ENCODE results near the gene DECR2. TPM values are rescaled to one million over a fixed set of nuclear protein-coding genes. Genes with fewer than 3 reads are reported as not detected.

Gene DECR2
- total RNA-seq, 4 donors from 2014 or later: 10.6 to 106 (median 31.9) TPM

Small RNAs within 50 kb of the gene (small RNA-seq; reads per million reads assigned to genes)
- not detected for gene RF00019

Other genes with a start within 250 kb of the DECR2 start
- gene HBZ, start 249.2 kb upstream of the DECR2 start, total RNA-seq: under 1 TPM in 1 of 4 donors, not detected in 3; 0.76 TPM
- 1 to 10 TPM in 1 of 4 donors, not detected in 3; 1.4 TPM for gene HBM, start 235.9 kb upstream of the DECR2 start, total RNA-seq
- 100 to 1,000 TPM in 3 of 4 donors, 10 to 100 TPM in 1; 52.8 to 638 (median 317) TPM for gene HBA2, start 229.0 kb upstream of the DECR2 start, total RNA-seq
- gene HBA1, start 225.2 kb upstream of the DECR2 start, total RNA-seq: 100 to 1,000 TPM in 3 of 4 donors, 10 to 100 TPM in 1; 42.0 to 398 (median 263) TPM
- gene HBQ1, start 221.4 kb upstream of the DECR2 start, total RNA-seq: 1 to 10 TPM in 1 of 4 donors, not detected in 3; 4.1 TPM
- gene LUC7L, start 172.4 kb upstream of the DECR2 start, total RNA-seq: 100 to 1,000 TPM in 2 of 4 donors, 10 to 100 TPM in 2; 47.6 to 118 (median 93.9) TPM
- gene FAM234A, start 167.1 kb upstream of the DECR2 start, total RNA-seq: 10 to 100 TPM in 2 of 4 donors, 1 to 10 TPM in 2; 5.6 to 65.5 (median 30.1) TPM
- 1 to 10 TPM in 3 of 4 donors, not detected in 1; 1.1 to 2.4 (median 2.3) TPM for gene RGS11, start 125.9 kb upstream of the DECR2 start, total RNA-seq
- gene ARHGDIG, start 121.3 kb upstream of the DECR2 start, total RNA-seq: 1 to 10 TPM in 1 of 4 donors, not detected in 3; 2.1 TPM
- under 1 TPM in 1 of 4 donors, not detected in 3; 0.97 TPM for gene PDIA2, start 118.7 kb upstream of the DECR2 start, total RNA-seq
- 10 to 100 TPM in 3 of 4 donors, 1 to 10 TPM in 1; 6.2 to 23.6 (median 19.9) TPM for gene AXIN1, start 49.2 kb upstream of the DECR2 start, total RNA-seq
- gene MRPL28, start 31.3 kb upstream of the DECR2 start, total RNA-seq: 10 to 100 TPM; 32.4 to 97.3 (median 50.1) TPM
- gene PGAP6, start 19.9 kb upstream of the DECR2 start, total RNA-seq: 10 to 100 TPM; 10.6 to 36.2 (median 12.8) TPM
- 10 to 100 TPM; 37.3 to 77.6 (median 62.2) TPM for gene NME4, start 4.7 kb upstream of the DECR2 start, total RNA-seq
- 10 to 100 TPM; 10.5 to 75.0 (median 49.4) TPM for gene RAB11FIP3, start 23.8 kb downstream of the DECR2 start, total RNA-seq
- gene CAPN15, start 125.8 kb downstream of the DECR2 start, total RNA-seq: 10 to 100 TPM in 3 of 4 donors, 1 to 10 TPM in 1; 7.9 to 37.3 (median 19.3) TPM
- not detected for gene PRR35, start 158.5 kb downstream of the DECR2 start, total RNA-seq
- gene NHLRC4, start 165.1 kb downstream of the DECR2 start, total RNA-seq: 1 to 10 TPM; 1.2 to 7.5 (median 1.5) TPM
- 10 to 100 TPM in 3 of 4 donors, 1 to 10 TPM in 1; 10.0 to 56.9 (median 30.7) TPM for gene PIGQ, start 168.1 kb downstream of the DECR2 start, total RNA-seq
- gene RAB40C, start 188.2 kb downstream of the DECR2 start, total RNA-seq: 10 to 100 TPM in 2 of 4 donors, 1 to 10 TPM in 1, under 1 TPM in 1; 0.59 to 25.4 (median 14.3) TPM
- gene WFIKKN1, start 229.1 kb downstream of the DECR2 start, total RNA-seq: 1 to 10 TPM in 1 of 4 donors, under 1 TPM in 2, not detected in 1; 0.26 to 1.4 (median 0.76) TPM
- 100 to 1,000 TPM in 2 of 4 donors, 10 to 100 TPM in 2; 29.5 to 171 (median 97.1) TPM for gene METTL26, start 234.4 kb downstream of the DECR2 start, total RNA-seq
- gene MCRIP2, start 239.9 kb downstream of the DECR2 start, total RNA-seq: 10 to 100 TPM in 2 of 4 donors, 1 to 10 TPM in 2; 2.6 to 62.0 (median 17.0) TPM
- gene WDR90, start 247.5 kb downstream of the DECR2 start, total RNA-seq: 10 to 100 TPM; 18.2 to 79.3 (median 46.9) TPM

All from uterus (tissue), 4 donors.